Stimulated activated CD8-positive, alpha-beta memory T cell treated with anti-CD3 and anti-CD28 coated beads, Interleukin-2, amount 100 ng/mL, for 1 hour (primary cell): ENCODE measurements around the gene KCNE2.
"Not testable (repeated sequence)": the region's sequence is repeated elsewhere in the genome, so short reads cannot be mapped to it uniquely, and the experiment has no call there.

Experiments
- DNase-seq, 2 donors: peaks; one replicate each; pipeline ENCODE4 v3.0.0-alpha.2; 2020; ENCODE audit warnings: low read depth in 2 of 2

KCNE2 gene

DNA sequence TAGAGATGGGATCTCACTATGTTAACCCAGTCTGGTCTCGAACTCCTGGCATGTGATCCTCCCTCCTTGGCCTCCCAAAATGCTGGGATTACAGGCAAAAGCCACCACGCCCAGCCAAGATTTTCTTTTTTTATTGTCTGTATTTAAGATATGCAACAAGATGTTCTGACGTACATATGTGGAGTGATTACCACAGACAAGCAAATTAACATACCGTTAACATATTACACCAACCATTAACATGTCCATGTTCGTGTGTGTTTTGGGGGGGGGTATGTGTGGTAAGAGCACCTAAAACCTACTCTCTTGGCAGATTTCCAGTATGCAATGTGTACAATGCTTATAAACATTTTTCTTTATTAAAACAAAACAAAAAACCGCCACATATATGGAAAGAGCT, 10.6 kb upstream of the KCNE2 start:
- DNase-seq: no peak

DNA sequence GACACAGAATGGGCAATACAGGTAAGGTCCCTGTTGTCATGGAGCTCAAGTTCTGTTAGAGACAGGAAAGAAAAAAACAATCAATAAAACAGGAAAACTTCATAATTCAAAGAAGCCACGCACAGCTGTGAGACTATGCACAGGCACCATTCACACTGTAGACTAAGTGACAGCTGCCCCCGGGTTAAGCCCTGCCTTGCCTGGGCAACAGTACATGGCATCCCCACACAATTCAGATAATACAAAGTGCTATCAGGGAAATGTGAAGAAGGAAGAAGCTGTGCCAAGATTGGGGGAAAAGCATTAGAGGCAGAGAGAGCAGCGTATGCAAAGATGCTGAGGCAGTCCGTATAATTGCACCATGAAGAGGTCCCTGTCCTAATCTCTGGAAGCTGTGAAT, 9.0 kb upstream of the KCNE2 start:
- no peak for DNase-seq

DNA sequence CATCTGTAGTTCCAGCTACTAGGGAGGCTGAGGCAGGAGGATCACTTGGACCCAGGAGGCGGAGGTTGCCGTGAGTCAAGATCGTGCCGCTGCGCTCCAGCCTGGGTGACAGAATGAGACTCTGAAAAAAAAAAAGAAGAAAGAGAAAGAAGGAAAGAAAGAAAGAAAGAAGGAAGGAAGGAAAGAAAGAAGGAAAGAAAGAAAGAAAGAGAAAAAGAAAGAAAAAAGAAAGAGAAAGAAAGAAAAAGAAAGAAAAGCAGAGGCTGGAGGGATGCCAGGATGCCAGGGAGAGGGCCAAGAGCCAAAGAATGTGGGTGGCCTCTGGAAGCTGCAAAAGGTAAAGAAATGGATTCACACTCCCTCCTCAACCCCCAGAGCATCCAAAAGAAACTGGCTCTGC, 8.2 kb upstream of the KCNE2 start:
- DNase-seq: no peak

DNA sequence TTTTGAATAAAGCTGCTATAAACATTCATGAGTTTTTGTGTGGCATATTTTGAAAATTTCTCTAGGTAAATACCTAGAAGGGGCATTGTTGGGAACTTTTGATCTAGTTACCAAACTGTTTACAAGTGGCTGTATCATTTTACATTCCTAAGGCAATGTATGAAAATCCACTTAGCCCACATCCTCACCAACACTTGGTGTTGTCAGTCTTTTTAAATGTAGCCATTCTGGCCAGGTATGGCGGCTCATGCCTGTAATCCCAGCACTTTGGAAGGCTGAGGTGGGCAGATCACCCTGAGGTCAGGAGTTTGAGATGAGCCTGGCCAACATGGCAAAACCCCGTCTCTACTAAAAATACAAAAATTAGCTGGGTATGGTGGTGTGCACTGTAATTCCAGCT, 5.9 kb upstream of the KCNE2 start:
- no peak for DNase-seq

DNA sequence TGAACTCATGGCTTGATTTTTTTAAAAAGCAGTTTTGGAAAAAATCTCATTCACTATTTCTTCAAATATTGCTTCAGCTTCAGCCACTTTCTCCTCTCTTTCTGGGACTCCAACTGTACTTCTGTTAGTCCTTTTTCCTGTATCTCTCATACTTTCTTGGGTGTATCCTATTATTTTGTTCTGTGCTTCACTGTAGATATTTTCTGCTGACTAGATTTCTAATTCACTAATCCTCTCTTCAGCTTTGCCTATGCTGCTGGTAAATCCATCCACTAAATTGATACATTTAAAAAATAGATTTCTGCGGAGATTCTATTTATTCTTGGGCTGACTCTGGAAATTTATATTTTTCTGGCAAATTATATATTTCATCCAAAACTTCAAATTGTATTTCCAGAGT, 4.9 kb upstream of the KCNE2 start:
- DNase-seq: no peak

DNA sequence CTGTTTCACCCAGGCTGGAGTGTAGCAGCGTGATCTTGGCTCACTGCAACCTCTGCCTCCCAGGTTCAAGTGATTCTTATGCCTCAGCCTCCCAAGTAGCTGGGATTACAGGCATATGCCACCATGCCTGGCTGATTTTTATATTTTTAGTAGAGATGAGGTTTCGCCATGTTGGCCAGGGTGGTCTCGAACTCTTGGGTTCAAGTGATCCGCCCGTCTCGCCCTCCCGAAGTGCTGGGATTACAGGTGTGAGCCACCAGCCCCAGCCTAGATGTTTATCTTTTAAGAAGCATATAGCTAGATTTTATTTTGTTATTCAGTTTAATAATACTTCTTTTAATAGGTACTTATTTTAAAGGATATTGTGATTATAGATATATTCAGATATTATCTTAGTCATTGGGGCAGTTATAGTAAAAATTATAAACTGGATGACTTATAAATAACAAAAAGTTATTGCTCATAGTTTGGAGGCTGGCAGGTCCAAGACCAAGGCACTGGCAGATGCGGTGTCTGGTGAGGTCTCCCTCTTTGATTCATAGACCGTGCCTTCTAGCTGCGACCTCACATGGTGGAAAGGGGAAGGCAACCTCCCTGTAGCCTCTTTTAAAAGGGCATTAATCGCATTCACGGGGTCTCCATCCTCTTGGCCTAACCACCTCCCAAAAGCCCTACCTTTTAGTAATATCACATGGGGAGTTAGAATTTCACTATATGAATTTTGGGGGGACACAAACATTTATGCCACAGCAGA, 3.1 kb upstream of the KCNE2 start:
- DNase-seq: no peak

DNA sequence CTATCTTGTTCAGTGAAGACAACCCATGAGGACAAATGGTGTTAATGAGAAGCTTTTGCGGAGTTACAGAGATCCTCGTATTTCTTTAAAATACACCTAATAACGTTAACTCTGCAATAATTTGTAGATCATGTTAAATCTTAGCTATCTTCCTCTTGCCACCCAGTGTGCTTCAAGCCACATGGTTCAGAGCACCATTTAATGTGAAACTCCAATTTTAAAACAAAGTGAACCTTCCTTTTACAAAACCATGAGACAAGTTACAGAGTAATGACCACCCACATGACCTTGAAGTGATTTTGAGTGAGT, 1.7 kb upstream of the KCNE2 start:
- no peak for DNase-seq

DNA sequence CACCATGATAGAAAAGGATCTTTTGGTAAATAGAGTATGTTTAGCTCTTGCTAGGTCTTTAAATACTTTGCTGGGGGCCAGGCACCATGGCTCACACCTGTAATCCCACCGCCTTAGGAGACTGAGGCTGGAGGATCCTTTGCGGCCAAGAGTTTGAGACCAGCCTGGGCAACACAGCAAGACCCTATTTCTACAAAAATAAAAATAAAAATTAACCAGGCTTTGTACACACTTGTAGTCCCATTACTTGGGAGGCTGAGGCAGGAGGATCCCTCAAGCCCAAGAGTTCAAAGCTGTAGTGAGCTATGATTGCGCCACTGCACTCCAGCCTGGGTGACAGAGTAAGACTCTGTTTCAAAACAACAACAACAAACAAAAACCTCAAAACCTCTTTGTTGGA, 1.1 kb upstream of the KCNE2 start:
- DNase-seq: no peak

DNA sequence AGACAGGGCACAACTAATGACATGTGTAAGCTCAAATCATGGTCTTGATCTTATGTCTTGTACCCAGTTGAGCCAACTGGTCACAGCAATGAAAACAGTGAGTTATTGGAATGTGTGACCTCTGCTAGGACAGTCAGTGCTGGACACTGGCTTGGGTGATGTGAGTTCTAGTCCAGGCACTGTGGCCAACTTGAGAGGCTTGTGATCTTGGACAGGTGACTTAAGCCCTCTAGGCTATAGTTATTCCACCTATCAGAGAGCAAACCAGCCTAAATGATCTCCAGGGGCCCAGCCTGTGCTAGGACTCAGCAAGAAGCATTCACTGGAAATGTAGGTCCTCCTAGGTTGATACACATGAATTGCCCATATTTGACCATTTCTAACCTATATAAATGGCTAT, 1.1 kb downstream of the KCNE2 start:
- DNase-seq: no peak

DNA sequence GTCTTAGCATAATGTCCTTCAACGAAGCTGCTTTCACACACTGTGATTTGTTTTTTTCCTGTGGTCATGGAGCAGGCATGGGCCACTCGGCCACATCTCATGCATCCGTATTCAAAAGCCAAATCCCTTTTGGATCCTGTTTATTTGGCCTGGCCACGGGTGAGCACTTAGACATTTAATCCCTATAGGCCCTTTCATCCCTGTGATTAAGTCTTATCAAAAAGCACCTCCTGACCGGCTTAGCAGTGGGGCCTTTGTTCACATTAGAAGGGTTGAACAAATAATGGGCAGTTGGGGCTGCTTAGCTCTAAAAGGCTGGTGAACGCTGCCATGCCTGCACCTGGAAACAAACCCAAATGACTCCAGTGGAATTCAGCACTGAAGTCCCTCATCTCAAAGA, 2.0 kb downstream of the KCNE2 start:
- DNase-seq: no peak

DNA sequence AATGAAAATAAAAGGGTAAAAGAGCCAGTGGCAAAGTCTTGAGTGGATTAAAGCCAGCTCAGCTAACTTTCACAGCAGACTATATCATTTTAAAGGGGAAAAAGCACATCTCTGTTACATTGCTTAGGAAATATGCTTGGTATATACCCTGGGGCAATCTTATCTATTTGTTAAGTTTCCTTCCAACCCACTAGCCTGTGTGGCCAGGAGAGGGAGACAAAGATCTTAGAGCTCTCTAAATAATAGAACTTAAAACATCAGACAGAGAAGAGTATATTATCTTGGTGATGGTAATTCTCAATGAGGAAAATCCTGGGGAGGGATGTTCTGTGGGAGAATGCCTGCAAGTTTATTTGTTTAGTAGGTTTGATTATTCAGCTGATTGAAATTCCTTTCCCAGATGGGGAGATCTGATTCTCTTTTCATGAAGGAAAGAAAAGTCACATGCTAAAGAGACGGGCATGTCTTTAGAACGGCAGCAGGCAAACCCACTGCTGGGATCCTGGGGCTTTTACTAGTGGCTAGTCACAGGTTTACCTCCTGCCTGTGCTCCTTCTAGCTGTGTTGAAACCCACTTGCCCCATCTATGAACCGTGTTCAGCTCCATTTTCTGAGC, 3.6 kb downstream of the KCNE2 start:
- DNase-seq: no peak

DNA sequence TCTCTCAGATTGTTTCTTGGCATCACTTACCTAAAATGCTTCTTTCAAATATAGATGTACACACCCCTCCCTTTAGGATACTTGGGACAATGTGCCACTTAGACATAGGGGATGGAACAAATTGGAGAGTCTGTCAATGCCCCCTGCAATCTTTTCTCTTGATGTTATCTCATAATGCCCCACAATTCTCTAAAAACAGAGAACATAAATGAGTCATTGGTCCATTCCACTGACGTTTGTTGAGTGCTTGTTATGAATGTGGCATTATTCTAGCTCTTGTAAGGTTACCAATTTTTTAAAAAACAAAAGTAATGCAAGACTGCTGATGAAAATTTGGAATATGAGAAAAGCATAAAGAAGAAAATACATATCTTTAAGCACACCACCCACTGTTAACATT, 5.9 kb downstream of the KCNE2 start:
- DNase-seq: no peak

DNA sequence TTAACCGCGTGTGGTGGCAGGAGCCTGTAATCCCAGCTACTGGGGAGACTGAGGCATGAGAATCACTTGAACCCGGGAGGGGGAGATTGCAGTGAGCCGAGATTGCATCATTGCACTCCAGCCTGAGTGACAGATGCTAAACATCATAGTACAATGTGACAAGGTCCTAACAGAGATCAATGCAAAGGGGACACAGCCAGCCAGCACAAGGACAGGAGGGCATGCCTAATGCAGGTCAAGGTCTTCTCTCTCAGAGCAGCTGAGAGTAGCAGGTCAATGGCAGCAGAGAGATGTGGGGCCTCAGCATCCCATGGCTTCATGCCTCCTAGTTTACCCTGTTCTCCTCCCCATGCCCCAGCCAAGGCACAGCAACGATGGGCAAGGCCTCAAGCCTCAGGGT, 8.5 kb downstream of the KCNE2 start:
- DNase-seq: no peak

DNA sequence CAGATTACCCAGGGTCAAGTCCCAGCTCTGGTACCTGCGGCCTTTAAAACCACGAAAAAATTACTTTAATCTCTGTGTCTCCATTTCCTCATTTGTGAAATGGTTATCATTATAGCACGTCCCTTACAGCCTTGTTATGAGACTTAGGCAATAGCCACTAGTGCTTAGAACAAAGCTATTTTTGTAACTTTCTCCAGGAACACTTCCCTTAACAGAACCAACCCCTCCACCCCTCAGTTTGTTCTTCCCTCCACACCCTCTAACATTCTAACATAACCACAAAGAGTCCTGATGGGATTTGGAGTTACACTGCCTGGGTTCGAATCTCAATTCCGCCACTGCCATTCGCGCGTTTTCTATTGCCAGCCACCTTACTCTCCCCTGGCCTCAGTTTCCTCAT, 10.7 kb downstream of the KCNE2 start:
- DNase-seq: not testable (repeated sequence)

DNA sequence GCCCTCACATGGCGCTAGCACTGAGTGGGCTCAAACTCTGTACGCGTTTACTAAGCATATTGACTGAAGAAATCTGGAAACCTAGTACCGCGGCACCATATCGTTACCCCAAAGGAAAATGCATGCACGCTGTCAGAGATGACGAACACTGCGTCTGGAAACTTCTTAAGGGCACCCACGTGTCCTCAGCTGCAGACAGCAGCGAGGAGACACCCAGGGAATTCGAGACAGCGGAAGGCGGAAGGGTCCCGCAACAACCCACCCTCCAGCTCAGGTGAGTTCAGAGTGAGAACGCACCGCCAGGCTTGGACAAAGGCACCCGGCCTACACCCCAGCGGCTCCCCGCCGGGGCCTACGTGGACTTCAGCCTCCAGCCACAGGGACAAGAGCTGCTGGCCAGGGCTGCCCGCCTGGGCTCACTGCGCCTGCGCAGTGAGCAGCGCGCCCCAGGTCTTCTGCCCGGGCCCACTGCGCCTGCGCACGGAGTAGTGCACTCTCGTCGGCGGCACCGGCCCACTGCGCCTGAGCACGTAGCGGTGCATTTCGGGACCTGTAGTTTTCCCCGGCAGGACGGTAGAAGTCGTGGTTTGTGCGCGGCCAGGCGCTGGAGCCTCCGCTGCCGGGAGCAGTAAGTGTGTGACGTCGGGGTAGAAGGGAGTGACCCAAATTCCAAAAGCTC, 11.3 kb downstream of the KCNE2 start, which contains the start of gene SMIM11:
Gene SMIM11, plus strand, starts transcription at position 568 of the 679 bp plus-strand sequence. CDS start 3,998 bp downstream, outside the sequence.
- not testable (repeated sequence) for DNase-seq

DNA sequence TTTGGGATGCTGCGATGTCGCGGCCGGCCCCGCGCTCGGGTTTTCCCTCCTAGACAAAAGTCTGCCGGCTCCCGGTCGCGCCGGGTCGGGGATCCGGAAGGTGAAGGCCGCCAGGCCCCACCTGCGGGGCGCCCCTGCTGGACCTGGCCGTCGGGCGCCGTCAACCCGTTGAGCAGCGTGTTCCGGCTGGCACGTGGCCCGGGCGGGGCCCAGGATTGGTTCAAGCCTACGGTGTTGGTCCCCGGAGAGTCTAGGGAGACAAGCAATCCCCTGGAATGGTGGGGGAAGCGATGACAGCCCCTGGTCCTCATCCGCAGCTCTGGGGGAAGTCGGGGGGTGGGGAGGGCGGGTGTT, 11.8 kb downstream of the KCNE2 start:
- not testable (repeated sequence) for DNase-seq

DNA sequence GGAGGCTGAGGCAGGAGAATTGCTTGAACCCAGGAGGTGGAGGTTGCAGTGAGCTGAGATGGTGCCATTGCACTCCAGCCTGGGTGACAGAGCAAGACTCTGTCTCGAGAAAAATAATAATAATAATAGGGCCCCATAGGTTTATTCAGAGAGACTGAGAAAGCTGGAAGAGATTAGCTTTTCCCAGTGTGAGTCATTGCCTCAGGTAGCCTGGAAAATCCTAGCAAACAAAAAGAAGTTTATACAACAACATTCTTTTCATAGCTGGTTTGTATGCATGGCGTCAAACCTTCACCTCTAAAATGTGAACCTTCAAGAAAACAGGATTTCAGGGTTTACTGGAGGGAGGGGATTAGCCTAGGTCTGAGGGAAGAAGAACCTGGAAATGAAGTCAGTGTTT, 19.3 kb downstream of the KCNE2 start:
- not testable (repeated sequence) for DNase-seq

DNA sequence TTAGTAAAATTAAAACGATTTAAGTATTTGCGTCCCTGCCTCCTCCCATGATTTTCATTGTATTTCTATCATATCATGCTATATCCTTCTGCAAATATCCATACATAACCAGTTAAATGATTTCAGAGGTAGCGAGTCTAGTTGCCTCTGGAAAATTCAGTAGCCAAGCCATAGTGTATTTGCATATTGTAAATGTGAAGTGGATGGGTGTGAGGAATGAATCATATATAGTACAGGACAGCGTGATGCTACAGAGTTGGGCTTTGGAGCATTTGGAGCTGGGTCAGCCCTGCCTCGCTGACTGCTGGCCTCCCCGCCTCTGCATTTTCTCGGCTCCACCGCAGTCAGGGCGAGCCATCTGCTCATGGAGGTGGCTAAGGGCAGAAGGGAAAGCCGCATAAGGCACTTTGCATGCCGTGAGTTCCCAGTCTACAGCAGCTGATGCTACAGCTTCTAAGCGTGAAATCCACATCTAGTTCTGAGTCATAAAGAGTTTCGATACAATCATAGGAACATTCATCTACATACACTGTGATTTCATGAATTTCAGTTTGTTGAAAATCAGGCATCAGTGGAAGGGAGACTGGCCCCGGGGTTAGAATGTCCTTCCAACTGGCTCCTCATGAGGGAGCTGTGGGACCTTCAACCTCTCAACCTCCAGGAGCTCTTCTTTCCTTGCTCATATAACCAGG, 20.1 kb downstream of the KCNE2 start:
- DNase-seq: not testable (repeated sequence)

DNA sequence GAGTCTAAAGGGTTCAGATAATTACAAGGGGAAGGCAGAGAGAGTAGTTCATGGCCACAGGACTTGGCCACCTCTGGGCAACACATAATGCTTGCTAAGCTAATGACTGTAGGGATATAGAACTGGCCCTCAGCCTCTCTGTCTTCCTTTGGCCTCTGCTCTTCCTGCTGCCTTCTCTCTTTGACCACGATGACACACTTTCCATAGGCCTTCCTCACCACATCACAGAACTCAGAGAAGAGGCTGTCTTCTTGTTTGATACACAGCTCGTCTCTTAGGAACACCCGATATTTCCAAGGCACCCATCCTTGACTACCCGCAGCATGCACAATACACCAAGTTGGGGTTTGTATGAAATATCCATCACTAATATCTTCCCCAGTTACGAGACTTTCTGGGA, 36.7 kb downstream of the KCNE2 start:
- not testable (repeated sequence) for DNase-seq

DNA sequence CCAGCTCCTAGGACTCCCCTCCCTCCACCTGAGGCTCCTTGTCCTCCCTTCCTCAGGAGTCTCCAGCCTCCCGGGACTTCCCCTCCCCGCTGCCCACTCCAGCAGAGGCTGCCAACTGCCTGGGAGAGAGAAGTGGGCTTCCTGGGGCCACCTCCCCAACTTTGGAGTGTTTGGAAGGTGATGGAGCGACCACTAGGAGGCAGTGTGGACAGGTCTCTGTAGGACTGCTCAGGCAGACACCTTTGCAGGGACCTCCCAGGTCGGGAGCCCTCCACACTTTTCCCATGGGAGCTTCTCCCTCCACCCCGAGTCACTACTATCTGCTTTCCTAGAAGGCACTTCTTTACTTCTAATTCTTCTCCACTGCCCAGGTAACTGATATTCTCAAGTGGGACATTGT, 40.9 kb downstream of the KCNE2 start:
- not testable (repeated sequence) for DNase-seq

DNA sequence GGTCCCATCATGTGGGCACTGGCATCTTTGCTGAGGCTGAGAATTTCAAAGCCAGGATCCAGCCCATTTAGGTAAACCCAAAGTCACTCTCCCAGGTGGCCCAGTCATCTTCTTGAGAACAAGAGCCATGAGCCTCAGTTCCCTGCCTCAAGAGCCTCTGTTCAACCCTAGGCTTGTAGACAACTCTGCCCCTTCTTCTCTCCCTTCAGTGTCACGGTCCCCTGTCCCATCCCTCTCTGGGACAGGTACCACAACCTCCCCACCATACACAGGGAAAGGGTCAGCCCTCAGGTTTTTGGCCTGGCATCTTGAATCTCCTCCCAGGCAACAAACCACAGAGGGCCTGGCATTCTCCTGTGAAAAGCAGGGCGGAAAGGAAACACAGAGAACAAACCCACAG, 41.9 kb downstream of the KCNE2 start:
- DNase-seq: not testable (repeated sequence)

DNA sequence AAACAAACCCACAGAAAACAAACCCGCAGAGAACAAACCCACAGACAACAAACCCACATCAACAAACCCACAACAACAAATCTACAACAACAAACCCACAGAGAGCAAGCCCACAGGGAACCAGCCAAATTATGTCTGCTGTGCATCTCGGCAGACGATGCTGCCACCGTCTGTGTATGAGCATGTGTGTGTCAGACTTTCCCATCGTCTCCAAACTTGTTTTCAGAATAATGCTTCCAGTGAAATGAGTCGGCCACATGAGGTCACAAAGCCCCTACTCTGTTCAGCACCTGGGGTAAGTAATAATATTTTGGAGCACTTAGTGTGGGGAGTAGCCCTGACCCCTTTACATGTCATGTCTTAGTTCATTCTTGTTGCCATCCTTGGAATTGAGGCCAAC, 42.3 kb downstream of the KCNE2 start:
- not testable (repeated sequence) for DNase-seq

DNA sequence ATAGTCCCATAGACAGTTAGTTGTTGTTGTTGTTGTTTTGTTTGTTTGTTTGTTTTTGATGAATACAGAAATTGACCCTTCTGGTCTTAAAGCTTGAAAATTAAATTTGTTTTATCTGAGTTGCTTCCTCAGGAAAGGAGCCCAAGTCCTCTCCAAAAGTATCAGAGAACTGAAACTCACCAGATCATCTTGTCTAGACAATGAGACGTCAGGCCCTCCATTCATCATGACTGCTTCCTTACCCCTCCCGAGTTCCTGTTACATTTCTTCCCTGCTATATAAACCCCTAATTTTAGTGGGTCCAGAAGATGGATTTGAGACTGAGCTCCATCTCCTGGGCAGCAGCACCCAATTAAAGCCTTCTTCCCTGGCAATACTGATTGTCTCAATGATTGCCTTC, 42.9 kb downstream of the KCNE2 start:
- not testable (repeated sequence) for DNase-seq
